Measurements from ENCODE around the gene HSPA6. TPM values are rescaled to one million over a fixed set of nuclear protein-coding genes. Genes with fewer than 3 reads are reported as not detected.

The HSPA6 gene
- polyA plus RNA-seq, 1 donor (not counting 4 experiments of a cell fraction or from before 2014, with no cell fraction given), result 0.26 TPM

GRCh38 chr1:161494091-161494735, 30.1 kb upstream of the HSPA6 start:
- Histone ChIP-seq H2AFZ (ENCODE audit: control insufficient read depth, low read length) (no peak overlapping the region), H3K9me1 (ENCODE audit: control insufficient read depth, extremely low read depth, insufficient read depth, low read length) (no peaks in the 10 kb centered on the region), H3K9ac (ENCODE audit: control insufficient read depth, extremely low read depth, insufficient read depth, low read length) (no peak overlapping the region), H3K4me3 (ENCODE audit: control insufficient read depth in 2 of 3, extremely low read depth in 1 of 3, insufficient read depth in 2 of 3, low read depth in 1 of 3, low read length in 3 of 3) (no peak overlapping the region), H3K4me2 (ENCODE audit: control insufficient read depth, extremely low read depth, insufficient read depth, low read depth, low read length) (no peak overlapping the region), H3K9me3 (ENCODE audit: control insufficient read depth, low read depth, low read length) (no peaks in the 10 kb centered on the region), H3K4me1 (ENCODE audit: control insufficient read depth, extremely low read depth, insufficient read depth, low read length) (no peaks in the 10 kb centered on the region), H4K20me1 (ENCODE audit: control insufficient read depth, extremely low read depth, insufficient read depth, low read length) (no peaks in the 10 kb centered on the region), H3K36me3 (ENCODE audit: control insufficient read depth in 2 of 2, extremely low read depth in 1 of 2, insufficient read depth in 2 of 2, low read length in 2 of 2) (no peaks in the 10 kb centered on the region), H3K27ac (ENCODE audit: control insufficient read depth, insufficient read depth, low read length) (no peak overlapping the region), H3K79me2 (ENCODE audit: control insufficient read depth, insufficient read depth, low read length) (no peaks in the 10 kb centered on the region), H3K27me3 (ENCODE audit: control insufficient read depth, extremely low read depth, insufficient read depth, low read length) (peaks cover 15% of the 10 kb centered on the region)
- FAIRE-seq (no peak), DNase-seq (ENCODE audit: low read depth, low spot score) (no peak)
- TF ChIP-seq CTCF (optimal IDR thresholded peaks at IDR 0.05 in 1 of 3, IDR thresholded peaks at IDR 0.05 in 1 of 3, conservative IDR thresholded peaks at IDR 0.05 in 1 of 3; ENCODE audit: extremely low read depth in 1 of 3, insufficient read depth in 2 of 3, low read length in 3 of 3), result no peak
- no peak for TF ChIP-seq EZH2 (IDR thresholded peaks at IDR 0.05; ENCODE audit: low read length)
- dilution Hi-C loops (cut with MboI; ENCODE audit: extremely low pct_ligation_motif_present, low sequenced_read_pairs), result no loop called here

DNA sequence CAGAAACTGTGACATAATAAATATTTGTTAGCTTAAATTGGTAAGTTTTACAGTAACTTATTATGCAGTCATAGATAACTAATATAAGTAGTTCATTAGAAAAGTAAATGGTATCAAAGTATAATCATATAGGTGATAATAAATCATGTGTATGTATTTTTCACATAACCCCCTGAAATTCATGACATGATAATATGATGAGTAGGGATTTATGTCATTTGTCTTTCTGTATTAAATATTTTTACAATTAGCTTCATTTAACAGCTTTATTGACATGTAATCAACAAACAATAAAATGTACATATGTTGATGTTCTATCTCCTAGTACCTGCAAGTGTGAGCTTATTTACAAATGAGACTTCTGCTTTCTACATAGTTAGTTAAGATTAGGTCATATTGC, 28.9 kb upstream of the HSPA6 start:
- H3K36me3 ChIP-seq (ENCODE audit: control insufficient read depth in 2 of 2, extremely low read depth in 1 of 2, insufficient read depth in 2 of 2, low read length in 2 of 2), result no peaks in the 10 kb centered on the region
- dilution Hi-C loops (cut with MboI; ENCODE audit: extremely low pct_ligation_motif_present, low sequenced_read_pairs), result no loop called here
- FAIRE-seq (no peak), DNase-seq (ENCODE audit: low read depth, low spot score) (no peak)
- peaks cover 18% of the 10 kb centered on the region for H3K27me3 ChIP-seq (ENCODE audit: control insufficient read depth, extremely low read depth, insufficient read depth, low read length)
- H3K9me1 ChIP-seq (ENCODE audit: control insufficient read depth, extremely low read depth, insufficient read depth, low read length), result no peaks in the 10 kb centered on the region
- no peaks in the 10 kb centered on the region for H4K20me1 ChIP-seq (ENCODE audit: control insufficient read depth, extremely low read depth, insufficient read depth, low read length)
- H2AFZ ChIP-seq (ENCODE audit: control insufficient read depth, low read length), result no peak overlapping the region
- no peak overlapping the region for H3K9ac ChIP-seq (ENCODE audit: control insufficient read depth, extremely low read depth, insufficient read depth, low read length)
- H3K27ac ChIP-seq (ENCODE audit: control insufficient read depth, insufficient read depth, low read length), result no peak overlapping the region
- H3K9me3 ChIP-seq (ENCODE audit: control insufficient read depth, low read depth, low read length), result no peaks in the 10 kb centered on the region
- no peaks in the 10 kb centered on the region for H3K4me1 ChIP-seq (ENCODE audit: control insufficient read depth, extremely low read depth, insufficient read depth, low read length)
- no peaks in the 10 kb centered on the region for H3K79me2 ChIP-seq (ENCODE audit: control insufficient read depth, insufficient read depth, low read length)
- TF ChIP-seq CTCF (optimal IDR thresholded peaks at IDR 0.05 in 1 of 3, IDR thresholded peaks at IDR 0.05 in 1 of 3, conservative IDR thresholded peaks at IDR 0.05 in 1 of 3; ENCODE audit: extremely low read depth in 1 of 3, insufficient read depth in 2 of 3, low read length in 3 of 3) (no peak), EZH2 (IDR thresholded peaks at IDR 0.05; ENCODE audit: low read length) (no peak)
- H3K4me3 ChIP-seq (ENCODE audit: control insufficient read depth in 2 of 3, extremely low read depth in 1 of 3, insufficient read depth in 2 of 3, low read depth in 1 of 3, low read length in 3 of 3), result no peak overlapping the region
- H3K4me2 ChIP-seq (ENCODE audit: control insufficient read depth, extremely low read depth, insufficient read depth, low read depth, low read length), result no peak overlapping the region
